Central memory CD8-positive, alpha-beta T cell (primary cell): ENCODE results near the gene MIS18A.
A peak's percentile ranks its signal among the peaks of the same experiment; 100 is the strongest.
"Not testable (repeated sequence)": the region's sequence is repeated elsewhere in the genome, so short reads cannot be mapped to it uniquely, and the experiment has no call there.

Experiments
- ATAC-seq: fragments of 150-1000 bp; cut with Tn5 transposase; replicated peaks from 2 replicates; pipeline ENCODE4 v1.10.0; 2022; ENCODE audit warnings: mild to moderate bottlenecking, moderate FRiP score, moderate number of reproducible peaks; ENCODE audit not compliant: poor library complexity, severe bottlenecking; ENCODE audit errors: extremely low read depth
- DNase-seq, 2 donors: peaks; one replicate each; pipeline ENCODE4 v3.0.0; 2021; ENCODE audit warnings: low spot score in 2 of 2
- H3K27ac Mint-ChIP-seq: one replicate; pipeline ENCODE4 v1.8.0; 2022; ENCODE audit warnings: low read depth, mild to moderate bottlenecking, moderate library complexity, mixed read lengths
- H3K27me3 Mint-ChIP-seq: one replicate; pipeline ENCODE4 v1.8.0; 2022; ENCODE audit warnings: mixed read lengths
- H3K36me3 Mint-ChIP-seq: one replicate; pipeline ENCODE4 v1.8.0; 2022; ENCODE audit warnings: mild to moderate bottlenecking, moderate library complexity, mixed read lengths; ENCODE audit not compliant: insufficient read depth
- H3K4me1 Mint-ChIP-seq: one replicate; pipeline ENCODE4 v1.8.0; 2022; ENCODE audit warnings: mixed read lengths
- H3K4me3 Mint-ChIP-seq: one replicate; pipeline ENCODE4 v1.8.0; 2022; ENCODE audit warnings: mild to moderate bottlenecking, moderate library complexity, mixed read lengths
- H3K9me3 Mint-ChIP-seq: one replicate; pipeline ENCODE4 v1.8.0; 2022; ENCODE audit warnings: mixed read lengths

MIS18A gene

DNA sequence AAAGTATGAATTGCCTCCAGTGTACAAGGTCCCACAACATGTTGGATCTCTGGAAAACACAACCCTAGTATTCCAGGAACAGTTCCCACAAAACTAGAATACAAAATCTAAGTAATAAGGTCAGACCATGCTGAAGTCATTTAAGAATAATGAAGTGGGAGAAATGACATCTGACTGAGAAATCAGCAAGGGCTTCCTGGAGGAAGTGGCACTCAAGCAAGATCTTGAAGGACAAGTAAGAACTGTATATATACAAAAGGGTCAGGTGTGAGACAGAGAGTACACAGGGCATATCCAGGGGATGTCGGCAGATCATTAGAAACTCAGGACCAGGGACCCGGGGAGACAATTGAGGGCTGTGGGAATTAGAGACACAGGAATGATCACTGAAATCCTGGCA, 18.7 kb downstream of the MIS18A start:
- peaks cover 25% of the 10 kb centered on the region for H3K27me3 Mint-ChIP-seq
- no peak for ATAC-seq
- H3K9me3 Mint-ChIP-seq: no peaks in the 10 kb centered on the region
- H3K27ac Mint-ChIP-seq: no peak overlapping the region
- H3K4me1 Mint-ChIP-seq: no peaks in the 10 kb centered on the region
- DNase-seq: no peak
- H3K36me3 Mint-ChIP-seq: no peaks in the 10 kb centered on the region
- H3K4me3 Mint-ChIP-seq: no peak overlapping the region

DNA sequence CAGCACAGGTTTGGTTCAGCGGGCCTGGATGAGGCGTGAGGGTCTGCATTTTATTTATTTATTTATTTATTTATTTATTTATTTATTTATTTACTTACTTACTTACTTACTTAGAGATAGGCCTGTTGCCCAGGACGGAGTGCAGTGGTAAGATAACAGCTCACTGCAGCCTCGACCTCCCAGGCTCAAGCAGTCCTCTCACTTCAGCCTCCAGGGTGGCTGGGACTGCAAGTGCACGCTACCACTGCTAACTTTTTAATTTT, 20.1 kb downstream of the MIS18A start:
- not testable (repeated sequence) for H3K36me3 Mint-ChIP-seq, H3K4me1 Mint-ChIP-seq, H3K4me3 Mint-ChIP-seq, ATAC-seq, H3K27ac Mint-ChIP-seq, H3K9me3 Mint-ChIP-seq, DNase-seq
- peaks cover 25% of the 10 kb centered on the region for H3K27me3 Mint-ChIP-seq

DNA sequence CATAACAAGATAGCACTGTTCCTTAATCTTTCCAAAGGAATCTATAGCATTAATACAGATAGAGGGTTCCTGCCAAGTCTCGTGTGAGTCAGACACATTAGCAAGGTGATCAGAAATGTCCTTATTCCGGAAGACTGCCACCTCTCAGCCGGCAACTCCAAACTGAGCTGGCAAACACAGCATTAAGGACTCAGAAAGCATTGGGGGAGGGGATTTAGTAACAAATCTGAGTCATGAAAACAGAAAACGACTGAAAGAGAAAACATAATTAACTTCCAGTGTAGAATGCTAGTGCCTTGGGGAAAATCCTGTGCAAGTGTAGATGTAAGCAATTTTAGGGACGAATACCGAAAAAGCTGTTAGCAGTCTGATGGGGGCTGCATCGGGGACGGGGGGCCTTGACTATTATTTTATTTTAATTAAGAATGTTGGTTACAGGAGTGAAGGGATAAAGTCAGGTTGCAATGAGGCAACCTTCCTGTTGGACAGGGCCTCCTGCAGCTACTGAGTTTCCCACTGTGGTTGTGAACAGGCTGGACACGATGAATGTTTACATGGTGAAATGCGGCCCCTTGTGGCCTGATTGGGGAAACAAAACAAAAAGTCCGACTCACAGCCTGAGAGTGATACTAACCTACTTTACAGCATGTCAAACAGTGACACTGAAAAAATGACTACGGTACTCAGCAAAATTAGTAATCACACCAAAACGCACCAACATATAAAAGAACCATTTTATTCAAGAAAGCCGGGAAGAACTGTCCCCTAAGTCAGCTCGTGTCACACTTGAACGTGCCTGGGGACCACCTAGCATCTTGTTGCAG, 20.7 kb downstream of the MIS18A start:
- Mint-ChIP-seq H3K4me1 (no peaks in the 10 kb centered on the region), H3K36me3 (no peaks in the 10 kb centered on the region), H3K27ac (peak overlapping the region; percentile 9), H3K4me3 (no peak overlapping the region), H3K27me3 (peaks cover 25% of the 10 kb centered on the region), H3K9me3 (no peaks in the 10 kb centered on the region)
- DNase-seq (no peak), ATAC-seq (no peak)

DNA sequence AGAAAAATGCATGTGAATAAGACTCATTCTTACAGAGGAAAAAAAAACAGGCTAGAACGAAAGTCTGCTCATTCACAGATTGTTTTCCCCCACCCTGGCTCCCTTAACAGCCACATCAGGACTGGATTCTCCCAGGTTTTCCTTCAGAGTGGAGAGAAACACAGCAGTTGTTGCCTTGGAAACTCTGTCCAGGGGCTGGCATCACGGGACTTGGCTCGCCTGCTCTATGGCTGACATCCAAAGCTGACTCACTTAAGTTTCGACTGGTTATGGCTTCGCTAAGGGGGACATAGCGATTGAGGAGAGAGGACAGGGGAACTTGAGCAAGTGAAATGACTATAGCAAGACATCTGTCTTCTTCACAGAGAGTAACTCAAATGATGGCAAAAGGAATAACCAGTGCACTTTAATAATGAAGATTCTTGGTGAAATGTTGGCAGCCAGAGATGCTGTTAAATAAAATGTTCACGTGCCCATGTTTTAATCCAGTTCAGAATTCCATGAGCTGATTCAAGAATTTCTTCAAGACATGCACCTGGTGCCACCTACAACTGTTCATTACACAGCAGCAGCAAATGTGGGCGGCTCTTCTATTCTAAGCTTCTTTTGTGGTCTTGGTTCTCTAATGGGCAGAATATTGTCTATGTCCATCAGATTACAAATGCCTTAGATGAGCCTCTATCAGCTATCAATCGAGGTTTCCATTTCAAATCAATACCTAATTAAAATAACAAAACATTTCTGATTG, 21.8 kb downstream of the MIS18A start:
- Mint-ChIP-seq H3K27ac (no peak overlapping the region), H3K4me3 (no peak overlapping the region), H3K27me3 (peaks cover 25% of the 10 kb centered on the region), H3K4me1 (no peaks in the 10 kb centered on the region), H3K9me3 (no peaks in the 10 kb centered on the region), H3K36me3 (no peaks in the 10 kb centered on the region)
- no peak for DNase-seq
- ATAC-seq: no peak

DNA sequence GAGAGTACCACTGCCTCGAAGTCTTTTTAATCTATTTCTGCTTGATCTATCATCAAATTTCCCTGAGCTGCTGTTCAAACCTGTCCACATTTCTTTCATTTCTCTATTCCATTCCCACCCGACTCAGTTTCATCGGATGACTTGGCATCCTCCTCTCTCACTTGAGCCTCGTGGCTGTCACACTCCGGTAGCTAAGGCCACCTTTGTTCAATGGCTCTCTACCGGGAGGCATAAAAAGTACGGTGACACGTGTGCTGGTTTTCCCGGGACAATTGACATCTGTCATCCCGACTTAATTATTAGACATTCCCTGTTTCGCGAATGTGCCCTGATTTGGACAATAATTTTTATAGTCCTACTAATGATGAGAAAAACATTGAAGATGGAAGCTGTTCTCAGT, 22.6 kb downstream of the MIS18A start:
- H3K4me1 Mint-ChIP-seq: no peaks in the 10 kb centered on the region
- no peak overlapping the region for H3K4me3 Mint-ChIP-seq
- H3K27me3 Mint-ChIP-seq: peaks cover 32% of the 10 kb centered on the region
- no peak for ATAC-seq
- DNase-seq: no peak
- H3K9me3 Mint-ChIP-seq: peaks cover 3% of the 10 kb centered on the region
- no peak overlapping the region for H3K27ac Mint-ChIP-seq
- H3K36me3 Mint-ChIP-seq: no peaks in the 10 kb centered on the region

DNA sequence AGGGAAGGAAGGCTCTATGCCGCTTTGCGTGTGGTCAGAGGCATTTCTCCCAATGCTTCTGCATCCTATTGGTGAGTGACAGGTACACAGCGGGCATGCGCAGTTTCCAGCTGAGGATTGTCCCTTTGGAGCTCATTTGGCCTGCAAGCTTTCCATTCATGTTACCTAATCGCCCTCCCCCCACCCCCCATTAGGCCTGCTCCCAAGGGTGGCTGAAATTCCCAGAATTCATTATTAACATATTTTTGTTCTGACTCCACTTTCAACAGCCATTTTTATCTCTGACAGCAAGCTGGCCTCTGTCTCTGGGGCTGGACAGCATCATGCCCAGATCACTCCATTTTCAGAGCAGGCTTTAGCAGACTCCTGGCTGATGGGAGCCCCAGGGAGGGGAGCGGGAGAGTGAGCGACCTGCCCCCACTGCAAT, 25.6 kb downstream of the MIS18A start:
- peaks cover 60% of the 10 kb centered on the region for H3K27me3 Mint-ChIP-seq

DNA sequence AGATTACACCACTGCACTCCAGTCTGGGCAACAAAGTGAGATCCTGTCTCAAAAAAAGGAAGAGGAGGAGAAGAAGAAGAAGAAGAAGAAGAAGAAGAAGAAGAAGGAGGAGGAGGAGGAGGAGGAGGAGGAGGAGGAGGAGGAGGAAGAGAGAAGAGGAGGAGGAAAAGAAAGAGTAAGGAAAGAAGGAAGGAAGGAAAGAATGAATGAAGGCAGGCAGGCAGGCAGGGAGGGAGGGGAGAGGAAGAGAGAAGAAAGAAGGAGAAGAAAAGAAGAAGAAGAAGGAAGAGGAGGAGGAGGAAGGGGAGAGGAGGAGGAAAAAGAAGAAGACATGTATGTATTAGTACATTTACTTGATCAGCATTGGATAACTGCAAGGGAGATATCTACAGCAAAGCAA, 26.7 kb downstream of the MIS18A start:
- ATAC-seq: no peak
- Mint-ChIP-seq H3K27ac (no peak overlapping the region), H3K27me3 (peaks cover 63% of the 10 kb centered on the region), H3K4me1 (no peaks in the 10 kb centered on the region), H3K4me3 (no peak overlapping the region), H3K36me3 (no peaks in the 10 kb centered on the region), H3K9me3 (peaks cover 6% of the 10 kb centered on the region)
- DNase-seq: no peak

More for the DNA sequence above, 25.6 kb downstream of the MIS18A start:
- Mint-ChIP-seq H3K36me3 (no peaks in the 10 kb centered on the region), H3K27ac (no peak overlapping the region), H3K4me1 (no peaks in the 10 kb centered on the region), H3K4me3 (no peak overlapping the region), H3K9me3 (peaks cover 6% of the 10 kb centered on the region)
- ATAC-seq (no peak), DNase-seq (no peak)

DNA sequence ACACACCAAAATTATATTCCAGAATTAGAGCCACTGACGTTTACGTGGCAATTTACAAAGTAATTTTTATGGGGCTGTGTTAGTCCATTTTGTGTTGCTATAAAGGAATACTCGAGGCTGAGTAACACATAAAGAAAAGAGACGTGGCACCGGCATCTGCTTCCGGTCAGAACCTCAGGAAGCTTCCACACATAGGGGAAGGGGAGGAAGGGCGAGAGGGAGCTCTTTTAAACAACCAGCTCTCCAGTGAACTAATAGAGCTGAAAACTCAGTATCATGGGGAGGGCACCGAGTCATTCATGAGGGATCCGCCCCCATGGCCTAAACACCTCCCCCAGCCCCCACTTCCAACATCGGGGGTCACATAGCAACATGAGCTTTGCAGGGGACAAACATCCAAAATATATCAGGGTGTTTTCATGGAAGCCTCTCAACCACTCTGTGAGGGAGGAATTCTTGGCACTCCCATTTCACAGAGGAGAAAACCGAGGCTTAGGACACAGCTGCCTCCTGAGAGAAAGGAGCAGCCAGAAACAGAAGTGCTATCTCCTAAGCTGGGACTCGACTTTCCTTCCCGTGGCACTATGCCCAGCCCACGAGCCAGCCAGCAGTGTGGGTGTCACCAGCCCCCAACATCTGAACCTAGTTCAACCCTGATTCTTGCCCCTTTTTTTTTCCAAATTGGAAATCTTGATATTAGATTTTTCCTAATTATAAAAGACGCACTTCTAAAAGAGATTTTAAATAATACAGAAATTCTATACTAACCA, 29.2 kb downstream of the MIS18A start:
- no peak for ATAC-seq
- no peaks in the 10 kb centered on the region for H3K4me1 Mint-ChIP-seq
- peaks cover 71% of the 10 kb centered on the region for H3K27me3 Mint-ChIP-seq
- peaks cover 6% of the 10 kb centered on the region for H3K9me3 Mint-ChIP-seq
- no peak for DNase-seq
- H3K36me3 Mint-ChIP-seq: no peaks in the 10 kb centered on the region
- no peak overlapping the region for H3K27ac Mint-ChIP-seq
- H3K4me3 Mint-ChIP-seq: no peak overlapping the region

DNA sequence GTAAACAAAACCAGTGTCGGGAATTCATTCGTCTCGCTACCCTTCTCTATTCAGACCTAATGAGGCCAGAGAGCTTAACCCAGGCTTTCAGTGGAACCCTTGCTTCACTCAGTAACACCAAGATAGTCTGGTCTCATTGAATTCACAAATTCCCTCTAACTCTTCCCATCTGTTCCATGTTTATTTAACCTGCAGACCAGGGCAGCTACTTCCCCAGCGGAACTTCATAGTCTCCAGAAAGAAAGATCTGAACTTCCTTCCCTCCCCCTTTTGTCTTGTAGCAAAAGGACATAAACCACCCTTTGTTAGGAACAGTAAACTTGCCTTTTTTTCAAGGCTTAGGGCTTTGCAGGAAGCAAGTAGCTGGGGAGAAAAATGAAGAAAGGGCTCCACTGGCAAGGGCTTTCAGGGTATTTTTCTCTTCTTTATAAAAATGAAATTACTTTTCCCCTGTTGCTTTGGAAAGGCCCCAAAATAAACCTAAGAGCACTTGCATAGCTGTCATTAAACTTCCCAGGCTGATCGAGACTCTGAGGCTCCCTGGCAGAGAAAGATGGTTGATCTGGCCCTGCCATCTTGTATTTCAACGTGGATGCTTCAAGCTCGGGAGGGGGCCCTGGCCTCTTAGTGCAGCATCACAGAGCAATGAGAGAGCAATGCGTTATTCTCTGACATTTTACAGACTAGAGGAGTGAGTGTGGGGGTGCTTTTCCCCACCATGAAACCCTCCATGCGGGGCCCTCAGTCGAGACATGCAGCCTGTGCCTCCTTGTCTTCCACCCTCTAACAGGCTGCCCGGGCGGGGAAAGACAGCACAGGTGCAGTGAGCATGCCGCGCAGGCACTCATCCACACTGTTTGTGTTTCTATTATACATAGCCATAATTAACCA, 30.0 kb downstream of the MIS18A start:
- peaks cover 71% of the 10 kb centered on the region for H3K27me3 Mint-ChIP-seq
- H3K4me3 Mint-ChIP-seq: no peak overlapping the region
- ATAC-seq (no peak), DNase-seq (no peak)
- H3K4me1 Mint-ChIP-seq: no peaks in the 10 kb centered on the region
- H3K9me3 Mint-ChIP-seq: peaks cover 6% of the 10 kb centered on the region
- no peak overlapping the region for H3K27ac Mint-ChIP-seq
- H3K36me3 Mint-ChIP-seq: no peaks in the 10 kb centered on the region

DNA sequence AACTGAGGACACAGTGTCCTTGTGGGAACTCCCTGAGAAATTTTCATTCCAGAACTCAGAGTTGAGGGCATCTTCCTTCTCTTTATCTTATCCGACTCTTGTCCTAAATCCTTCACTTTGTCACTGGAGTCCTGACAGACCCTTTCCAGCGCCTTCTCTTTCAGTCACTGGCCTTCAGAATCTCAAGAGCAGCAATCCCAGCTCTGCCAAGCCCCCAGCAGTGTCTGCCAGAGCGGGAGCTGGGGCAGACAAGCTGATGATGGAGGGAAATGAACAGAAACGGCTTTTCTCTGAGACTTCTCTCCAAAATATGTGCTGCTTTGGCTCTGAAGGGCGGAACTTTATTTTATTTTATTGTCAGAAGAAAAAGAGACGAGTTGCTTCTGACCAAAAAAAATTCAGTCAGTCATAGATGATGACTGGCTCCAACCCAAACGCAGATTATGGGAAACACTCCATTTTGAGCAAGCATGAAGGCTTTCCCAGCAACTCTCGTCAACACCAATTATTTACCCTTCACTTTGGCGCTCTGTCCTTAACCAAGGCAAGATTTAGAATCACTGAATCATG, 32.2 kb downstream of the MIS18A start:
- ATAC-seq: no peak
- Mint-ChIP-seq H3K4me1 (no peaks in the 10 kb centered on the region), H3K27me3 (peaks cover 67% of the 10 kb centered on the region), H3K4me3 (no peak overlapping the region), H3K9me3 (peaks cover 6% of the 10 kb centered on the region), H3K36me3 (no peaks in the 10 kb centered on the region), H3K27ac (no peak overlapping the region)
- no peak for DNase-seq

DNA sequence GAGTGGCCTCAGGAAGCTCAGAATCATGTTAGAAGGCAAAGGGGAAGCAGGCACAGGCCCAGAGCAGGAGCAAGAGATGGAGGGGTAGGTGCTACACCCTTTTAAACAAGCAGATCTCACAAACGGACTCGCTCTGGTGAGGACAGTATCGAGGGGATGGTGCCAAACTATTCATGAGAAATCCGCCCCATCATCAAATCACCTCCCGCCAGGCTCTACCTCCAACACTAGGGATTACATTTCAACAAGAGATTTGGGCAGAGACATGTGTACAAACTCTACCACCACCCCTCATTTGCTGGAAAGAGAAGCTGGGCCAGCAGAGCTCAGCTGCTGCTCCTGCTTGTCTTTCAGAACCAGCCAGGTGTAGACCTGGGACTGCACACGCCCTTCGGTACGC, 32.9 kb downstream of the MIS18A start:
- no peak overlapping the region for H3K27ac Mint-ChIP-seq
- H3K36me3 Mint-ChIP-seq: no peaks in the 10 kb centered on the region
- ATAC-seq (no peak), DNase-seq (no peak)
- H3K27me3 Mint-ChIP-seq: peaks cover 60% of the 10 kb centered on the region
- H3K9me3 Mint-ChIP-seq: peaks cover under 1% of the 10 kb centered on the region
- H3K4me3 Mint-ChIP-seq: no peak overlapping the region
- no peaks in the 10 kb centered on the region for H3K4me1 Mint-ChIP-seq
